ENCODE measurements around the gene NT5C1A.

The NT5C1A gene

GRCh38 chr1:39681999-39682398 lies 10.1 kb upstream of the NT5C1A start:
- Histone ChIP-seq H2AK5ac (ENCODE audit: low read length, severe bottlenecking) (no peak overlapping the region), H2BK15ac (ENCODE audit: low read depth, poor library complexity, severe bottlenecking) (no peak overlapping the region), H3K18ac (ENCODE audit: low read depth in 1 of 2, low read length in 2 of 2) (no peak overlapping the region), H3K4me2 (ENCODE audit: low read length, poor library complexity, severe bottlenecking) (no peak overlapping the region), H4K8ac (ENCODE audit: low read length) (no peak overlapping the region), H3K27me3 (ENCODE audit: control insufficient read depth in 1 of 2, insufficient read depth in 1 of 2, low read length in 2 of 2) (peaks cover 78 to 83% of the 10 kb centered on the region in 2 experiments), H3K14ac (ENCODE audit: low read length in 2 of 2) (peak overlapping the region in 1 of 2 experiments; percentile 70), H3K4ac (ENCODE audit: low read depth in 1 of 2, low read length in 2 of 2) (no peak overlapping the region), H3K4me3 (ENCODE audit: insufficient read depth in 1 of 2, low read depth in 1 of 2, low read length in 2 of 2) (no peak overlapping the region), H4K91ac (ENCODE audit: low read length) (no peak overlapping the region), H3K9me3 (ENCODE audit: control insufficient read depth, low read length) (no peaks in the 10 kb centered on the region), H2AFZ (ENCODE audit: low read depth, low read length) (no peak overlapping the region), H3K4me1 (ENCODE audit: control insufficient read depth, insufficient read depth, low read depth, low read length) (no peaks in the 10 kb centered on the region), H2BK120ac (ENCODE audit: low read depth, low read length) (no peak overlapping the region), H3K27ac (ENCODE audit: low read length, poor library complexity, severe bottlenecking) (no peak overlapping the region), H2BK12ac (ENCODE audit: low read length in 2 of 2) (no peak overlapping the region), H3K9ac (ENCODE audit: low read length) (no peak overlapping the region), H3K23ac (ENCODE audit: low read length in 2 of 2) (no peak overlapping the region), H3K79me1 (replicated peaks; ENCODE audit: low read length, poor library complexity, severe bottlenecking) (no peaks in the 10 kb centered on the region), H3K36me3 (ENCODE audit: control insufficient read depth in 1 of 2, insufficient read depth in 2 of 2, low read depth in 1 of 2, low read length in 2 of 2) (no peaks in the 10 kb centered on the region), H2BK5ac (ENCODE audit: low read depth, low read length, poor library complexity, severe bottlenecking) (no peak overlapping the region)
- DNase-seq, result no peak
- 75% methylated on average over 1 of the region's 1 CpG for WGBS

- no peak overlapping the region for H4K91ac ChIP-seq (ENCODE audit: low read length)
- H3K9ac ChIP-seq (ENCODE audit: low read length), result no peak overlapping the region
- WGBS, result 86% methylated on average over 2 of the region's 3 CpGs
- H2BK12ac ChIP-seq (ENCODE audit: low read length in 2 of 2), result no peak overlapping the region
- H2BK120ac ChIP-seq (ENCODE audit: low read depth, low read length), result no peak overlapping the region
- no peaks in the 10 kb centered on the region for H3K9me3 ChIP-seq (ENCODE audit: control insufficient read depth, low read length)
- no peak for DNase-seq
- H3K4me1 ChIP-seq (ENCODE audit: control insufficient read depth, insufficient read depth, low read depth, low read length), result no peaks in the 10 kb centered on the region
- H3K4me3 ChIP-seq (ENCODE audit: insufficient read depth in 1 of 2, low read depth in 1 of 2, low read length in 2 of 2), result no peak overlapping the region
- H3K18ac ChIP-seq (ENCODE audit: low read depth in 1 of 2, low read length in 2 of 2), result no peak overlapping the region
- no peak overlapping the region for H4K8ac ChIP-seq (ENCODE audit: low read length)
- H2AK5ac ChIP-seq (ENCODE audit: low read length, severe bottlenecking), result no peak overlapping the region
- no peak overlapping the region for H3K27ac ChIP-seq (ENCODE audit: low read length, poor library complexity, severe bottlenecking)
- no peaks in the 10 kb centered on the region for H3K36me3 ChIP-seq (ENCODE audit: control insufficient read depth in 1 of 2, insufficient read depth in 2 of 2, low read depth in 1 of 2, low read length in 2 of 2)
- no peaks in the 10 kb centered on the region for H3K79me1 ChIP-seq (replicated peaks; ENCODE audit: low read length, poor library complexity, severe bottlenecking)
- H3K4ac ChIP-seq (ENCODE audit: low read depth in 1 of 2, low read length in 2 of 2), result no peak overlapping the region
- H2AFZ ChIP-seq (ENCODE audit: low read depth, low read length), result no peak overlapping the region
- H2BK5ac ChIP-seq (ENCODE audit: low read depth, low read length, poor library complexity, severe bottlenecking), result no peak overlapping the region
- no peak overlapping the region for H3K23ac ChIP-seq (ENCODE audit: low read length in 2 of 2)
- H3K4me2 ChIP-seq (ENCODE audit: low read length, poor library complexity, severe bottlenecking), result no peak overlapping the region
- no peak overlapping the region for H3K14ac ChIP-seq (ENCODE audit: low read length in 2 of 2)
- peaks cover 77 to 79% of the 10 kb centered on the region in 2 experiments for H3K27me3 ChIP-seq (ENCODE audit: control insufficient read depth in 1 of 2, insufficient read depth in 1 of 2, low read length in 2 of 2)
- H2BK15ac ChIP-seq (ENCODE audit: low read depth, poor library complexity, severe bottlenecking), result no peak overlapping the region
Observed at GRCh38 chr1:39681294-39681693, 9.4 kb upstream of the NT5C1A start.

GRCh38 chr1:39680751-39681150 lies 8.8 kb upstream of the NT5C1A start:
- H2BK120ac ChIP-seq (ENCODE audit: low read depth, low read length), result no peak overlapping the region
- no peak overlapping the region for H4K91ac ChIP-seq (ENCODE audit: low read length)
- no peak overlapping the region for H3K23ac ChIP-seq (ENCODE audit: low read length in 2 of 2)
- H3K36me3 ChIP-seq (ENCODE audit: control insufficient read depth in 1 of 2, insufficient read depth in 2 of 2, low read depth in 1 of 2, low read length in 2 of 2), result no peaks in the 10 kb centered on the region
- no peak overlapping the region for H4K8ac ChIP-seq (ENCODE audit: low read length)
- H2BK12ac ChIP-seq (ENCODE audit: low read length in 2 of 2), result no peak overlapping the region
- H2AFZ ChIP-seq (ENCODE audit: low read depth, low read length), result no peak overlapping the region
- no peaks in the 10 kb centered on the region for H3K4me1 ChIP-seq (ENCODE audit: control insufficient read depth, insufficient read depth, low read depth, low read length)
- DNase-seq, result no peak
- H3K27ac ChIP-seq (ENCODE audit: low read length, poor library complexity, severe bottlenecking), result no peak overlapping the region
- no peak overlapping the region for H3K18ac ChIP-seq (ENCODE audit: low read depth in 1 of 2, low read length in 2 of 2)
- H3K14ac ChIP-seq (ENCODE audit: low read length in 2 of 2), result no peak overlapping the region
- H2BK5ac ChIP-seq (ENCODE audit: low read depth, low read length, poor library complexity, severe bottlenecking), result no peak overlapping the region
- H3K79me1 ChIP-seq (replicated peaks; ENCODE audit: low read length, poor library complexity, severe bottlenecking), result no peaks in the 10 kb centered on the region
- no peaks in the 10 kb centered on the region for H3K9me3 ChIP-seq (ENCODE audit: control insufficient read depth, low read length)
- peaks cover 73 to 77% of the 10 kb centered on the region in 2 experiments for H3K27me3 ChIP-seq (ENCODE audit: control insufficient read depth in 1 of 2, insufficient read depth in 1 of 2, low read length in 2 of 2)
- WGBS, result 85% methylated on average over 4 of the region's 4 CpGs
- no peak overlapping the region for H2AK5ac ChIP-seq (ENCODE audit: low read length, severe bottlenecking)
- H3K4ac ChIP-seq (ENCODE audit: low read depth in 1 of 2, low read length in 2 of 2), result no peak overlapping the region
- H3K4me2 ChIP-seq (ENCODE audit: low read length, poor library complexity, severe bottlenecking), result no peak overlapping the region
- no peak overlapping the region for H3K9ac ChIP-seq (ENCODE audit: low read length)
- no peak overlapping the region for H3K4me3 ChIP-seq (ENCODE audit: insufficient read depth in 1 of 2, low read depth in 1 of 2, low read length in 2 of 2)
- no peak overlapping the region for H2BK15ac ChIP-seq (ENCODE audit: low read depth, poor library complexity, severe bottlenecking)

- Histone ChIP-seq H2BK12ac (ENCODE audit: low read length in 2 of 2) (no peak overlapping the region), H3K9me3 (ENCODE audit: control insufficient read depth, low read length) (no peaks in the 10 kb centered on the region), H3K9ac (ENCODE audit: low read length) (no peak overlapping the region), H3K4me2 (ENCODE audit: low read length, poor library complexity, severe bottlenecking) (no peak overlapping the region), H3K27me3 (ENCODE audit: control insufficient read depth in 1 of 2, insufficient read depth in 1 of 2, low read length in 2 of 2) (peaks cover 73% of the 10 kb centered on the region in 2 experiments), H3K4me1 (ENCODE audit: control insufficient read depth, insufficient read depth, low read depth, low read length) (no peaks in the 10 kb centered on the region), H2BK5ac (ENCODE audit: low read depth, low read length, poor library complexity, severe bottlenecking) (no peak overlapping the region), H2AK5ac (ENCODE audit: low read length, severe bottlenecking) (no peak overlapping the region), H2AFZ (ENCODE audit: low read depth, low read length) (no peak overlapping the region), H3K23ac (ENCODE audit: low read length in 2 of 2) (no peak overlapping the region), H3K27ac (ENCODE audit: low read length, poor library complexity, severe bottlenecking) (no peak overlapping the region), H2BK15ac (ENCODE audit: low read depth, poor library complexity, severe bottlenecking) (no peak overlapping the region), H3K14ac (ENCODE audit: low read length in 2 of 2) (no peak overlapping the region), H3K79me1 (replicated peaks; ENCODE audit: low read length, poor library complexity, severe bottlenecking) (no peaks in the 10 kb centered on the region), H3K4ac (ENCODE audit: low read depth in 1 of 2, low read length in 2 of 2) (no peak overlapping the region), H3K4me3 (ENCODE audit: insufficient read depth in 1 of 2, low read depth in 1 of 2, low read length in 2 of 2) (no peak overlapping the region), H3K36me3 (ENCODE audit: control insufficient read depth in 1 of 2, insufficient read depth in 2 of 2, low read depth in 1 of 2, low read length in 2 of 2) (no peaks in the 10 kb centered on the region), H4K8ac (ENCODE audit: low read length) (no peak overlapping the region), H4K91ac (ENCODE audit: low read length) (no peak overlapping the region), H2BK120ac (ENCODE audit: low read depth, low read length) (no peak overlapping the region), H3K18ac (ENCODE audit: low read depth in 1 of 2, low read length in 2 of 2) (no peak overlapping the region)
- DNase-seq, result no peak
- 50% methylated on average over 2 of the region's 2 CpGs for WGBS
Observed at GRCh38 chr1:39679821-39680220, 7.9 kb upstream of the NT5C1A start.
